ENCODE data around the gene IRF8.
"Not testable (repeated sequence)": the region's sequence is repeated elsewhere in the genome, so short reads cannot be mapped to it uniquely, and the experiment has no call there.

The IRF8 gene

GRCh38 chr16:85935974-85936760, 37.2 kb downstream of the IRF8 start:
- DNase-seq (ENCODE audit: low read depth), result peak; percentile 55

GRCh38 chr16:85936816-85937215, 37.9 kb downstream of the IRF8 start:
- DNase-seq (ENCODE audit: low read depth), result no peak

- DNase-seq (ENCODE audit: low read depth), result no peak
These were observed 41.3 kb downstream of the IRF8 start for GRCh38 chr16:85940214-85940613.

DNA sequence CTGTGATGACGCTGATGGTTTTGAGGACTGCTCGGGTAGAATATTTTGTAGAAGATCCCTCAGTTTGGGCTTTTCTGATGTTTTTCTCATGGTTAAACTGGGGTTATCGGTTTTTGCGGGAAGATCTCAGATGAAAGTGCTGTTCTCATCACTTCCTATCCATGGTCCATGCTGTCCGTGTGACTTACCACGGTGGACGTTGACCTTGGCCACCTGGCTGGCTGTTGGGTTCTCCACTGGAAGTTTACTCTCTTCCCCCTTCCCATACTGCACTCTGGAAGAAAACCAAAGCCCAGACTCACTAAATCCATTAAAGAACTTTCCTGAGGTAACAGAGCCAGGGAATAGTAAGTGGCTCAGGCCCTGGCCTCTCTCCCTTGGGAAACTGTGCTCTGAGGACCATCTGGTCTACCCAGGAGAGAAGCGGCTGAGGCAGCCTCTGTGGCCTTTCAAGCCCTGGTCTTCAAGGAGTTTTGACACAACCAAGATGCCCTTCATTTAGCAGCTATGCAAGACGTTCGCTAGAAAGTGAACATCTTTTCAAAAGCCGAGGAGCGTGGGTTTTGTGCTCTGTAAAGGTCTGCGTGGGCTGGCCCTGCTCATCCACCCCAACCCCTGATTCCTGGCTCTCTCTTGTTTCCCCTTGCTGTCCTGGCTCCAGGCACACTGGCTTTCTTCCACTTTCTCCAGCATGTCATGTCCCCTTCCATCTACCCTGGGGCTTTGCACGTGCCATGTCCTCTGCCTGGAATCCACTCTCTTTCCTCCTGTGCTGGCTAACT, 43.1 kb downstream of the IRF8 start:
- DNase-seq (ENCODE audit: low read depth), result no peak

DNA sequence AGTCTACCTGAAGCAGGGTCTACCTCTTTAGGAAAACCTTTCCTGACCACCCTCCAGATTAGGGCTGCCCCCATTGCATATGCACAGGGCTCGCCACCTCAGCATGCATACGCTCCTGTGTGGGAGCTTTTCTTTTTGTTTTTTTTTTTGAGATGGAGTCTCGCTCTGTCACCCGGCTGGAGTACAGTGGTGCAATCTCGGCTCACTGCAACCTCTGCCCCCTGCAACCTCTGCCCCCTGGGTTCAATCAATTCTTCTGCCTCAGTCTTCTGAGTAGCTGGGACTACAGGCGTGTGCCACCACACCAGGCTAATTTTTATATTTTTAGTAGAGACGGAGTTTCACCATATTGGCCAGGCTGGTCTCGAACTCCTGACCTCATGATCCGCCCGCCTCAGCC, 43.7 kb downstream of the IRF8 start:
- DNase-seq (ENCODE audit: low read depth), result not testable (repeated sequence)

DNA sequence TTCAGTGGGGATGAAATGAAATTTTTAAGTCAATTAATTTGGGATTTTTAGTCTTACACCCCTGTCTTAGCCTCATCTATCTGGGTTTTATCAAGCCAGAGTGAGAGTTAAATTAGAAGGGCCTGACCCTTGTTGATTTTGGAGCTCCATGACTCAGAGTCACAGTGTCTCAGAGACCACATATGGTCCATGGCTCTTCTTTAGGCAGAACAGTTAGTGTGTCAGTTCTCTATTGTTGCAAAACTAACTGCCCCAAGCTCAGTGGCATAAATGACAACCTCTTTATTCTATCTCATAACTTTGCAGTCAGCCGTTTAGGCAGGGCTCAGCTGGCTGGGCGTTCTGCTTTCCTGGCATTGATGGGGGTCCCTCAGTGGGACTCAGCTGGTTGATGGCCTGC, 44.7 kb downstream of the IRF8 start:
- DNase-seq (ENCODE audit: low read depth), result no peak

DNA sequence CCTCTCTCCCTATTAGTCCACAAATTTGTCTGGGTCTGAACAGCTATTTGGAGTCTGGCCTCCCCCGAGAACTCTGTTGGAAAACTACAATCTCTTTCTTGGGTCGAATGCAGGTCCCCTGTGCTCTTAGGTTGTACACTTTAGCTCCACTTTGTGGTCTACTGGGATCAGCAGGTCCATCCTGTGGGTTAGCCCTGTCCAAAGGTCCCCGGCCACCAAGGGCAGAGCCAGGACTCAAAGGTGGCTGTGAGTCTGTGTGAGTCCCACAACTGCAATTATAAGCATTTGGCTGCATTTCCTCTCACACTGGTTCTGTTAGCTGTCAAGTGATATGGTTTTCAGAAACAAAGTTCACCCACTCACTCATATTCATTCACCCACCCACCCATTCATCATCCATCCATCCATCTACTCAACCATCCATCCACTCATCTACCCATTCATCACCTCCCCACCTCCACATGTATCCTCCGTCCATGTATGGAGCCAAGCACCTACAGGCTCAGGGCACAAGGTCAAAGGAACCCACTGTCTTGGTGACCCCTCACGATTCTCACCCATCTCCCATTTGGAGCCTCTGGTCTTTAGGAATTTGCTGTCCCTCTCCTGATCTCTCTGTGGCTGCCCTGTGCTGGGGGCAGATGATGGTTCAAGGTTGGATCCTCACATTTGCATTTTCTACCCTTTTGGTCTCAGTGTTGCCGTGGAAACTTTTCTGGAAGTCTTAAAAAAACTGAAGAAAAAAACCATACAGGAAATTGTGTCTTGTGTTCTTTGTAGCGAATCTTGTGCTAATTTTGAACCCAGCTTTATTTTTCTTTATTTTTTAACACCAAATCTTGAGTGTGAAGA, 45.8 kb downstream of the IRF8 start:
- DNase-seq (ENCODE audit: low read depth), result no peak

DNA sequence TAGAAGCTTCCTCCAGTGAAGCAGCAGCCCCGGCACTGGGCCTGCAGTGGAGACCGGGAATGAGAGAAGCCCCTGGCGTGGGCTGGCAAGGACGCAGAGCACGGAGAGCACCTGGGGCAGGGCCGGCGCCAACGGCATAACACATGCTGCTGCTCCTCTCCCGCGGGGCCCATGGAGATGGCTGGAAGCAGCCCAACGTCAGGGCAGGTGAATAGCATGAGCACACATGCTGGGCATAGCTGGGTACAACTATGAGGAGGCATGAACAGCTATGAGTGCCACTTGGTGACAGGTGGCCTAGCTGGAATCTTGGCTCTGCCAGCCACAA, 46.4 kb downstream of the IRF8 start:
- no peak for DNase-seq (ENCODE audit: low read depth)

DNA sequence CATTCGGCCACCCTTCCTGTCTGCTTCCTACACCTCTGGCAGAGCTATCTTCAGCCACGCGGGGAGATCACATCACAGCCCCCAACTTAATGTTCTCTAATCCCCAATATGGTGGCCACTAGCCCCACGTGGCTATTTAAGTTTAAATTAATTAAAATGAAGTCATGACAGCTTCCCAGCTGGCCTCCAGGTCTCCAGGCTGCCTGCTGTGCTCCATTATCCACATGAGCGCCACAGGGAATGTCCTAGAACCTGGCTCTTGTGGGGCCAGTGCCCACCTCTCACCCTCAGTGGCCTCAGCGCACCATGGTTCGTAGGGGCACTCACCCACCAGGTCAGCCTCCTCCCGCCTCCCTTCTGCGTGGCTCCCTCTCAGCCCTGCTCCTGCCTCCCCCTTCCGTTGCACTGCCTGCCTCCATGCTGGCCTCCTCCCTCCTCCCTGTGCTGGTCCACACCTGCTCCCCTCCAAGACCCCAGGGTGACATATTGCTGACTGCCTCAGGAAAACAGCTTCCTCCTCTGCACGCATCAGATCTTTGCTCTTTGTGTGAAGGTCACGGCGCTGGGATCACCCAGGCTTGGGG, 47.7 kb downstream of the IRF8 start:
- DNase-seq (ENCODE audit: low read depth), result no peak

DNA sequence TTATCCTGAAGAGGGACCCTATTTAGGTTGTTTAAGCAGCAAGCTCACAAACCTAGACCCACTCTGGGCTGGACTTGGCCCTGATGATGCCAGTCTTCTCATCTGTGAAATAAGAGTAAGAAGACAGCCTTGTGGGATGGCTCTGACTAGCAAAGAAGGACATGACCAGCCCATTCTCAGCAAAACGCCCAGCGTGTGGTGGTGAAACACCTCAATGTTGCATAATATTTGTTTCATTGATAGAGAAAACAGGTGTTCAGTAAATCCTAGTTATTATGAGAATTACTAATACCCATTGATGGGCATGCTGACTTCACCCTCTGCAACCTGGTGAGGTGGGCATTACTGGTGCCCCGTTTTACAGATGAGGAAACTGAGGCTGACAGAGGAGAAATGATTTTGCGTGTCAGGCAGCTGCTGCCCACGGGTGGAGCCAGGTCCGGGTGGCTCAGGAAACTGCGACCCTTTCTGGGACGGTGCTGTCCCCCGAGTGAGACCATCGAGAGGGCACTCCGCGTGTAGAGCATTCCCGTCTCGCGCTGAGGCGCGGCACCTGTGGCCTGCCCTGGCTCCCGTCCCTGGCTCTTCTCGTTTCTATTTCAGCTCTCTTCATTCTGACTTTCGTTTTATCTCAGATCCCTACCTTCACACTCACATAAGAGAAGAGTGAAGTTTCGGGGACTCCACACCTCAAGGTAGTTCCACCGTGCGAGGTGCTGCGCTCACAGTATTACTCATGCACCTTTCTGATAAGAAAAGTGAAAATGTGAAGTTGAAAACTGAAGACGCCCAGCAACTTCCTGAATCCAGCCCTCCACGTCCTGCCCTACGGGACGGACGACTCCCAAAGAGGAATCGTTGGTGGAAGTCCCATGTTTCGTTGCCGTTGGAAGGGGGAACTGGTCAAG, 48.5 kb downstream of the IRF8 start:
- no peak for DNase-seq (ENCODE audit: low read depth)

GRCh38 chr16:85948138-85948509, 49.2 kb downstream of the IRF8 start:
- DNase-seq (ENCODE audit: low read depth), result no peak

DNA sequence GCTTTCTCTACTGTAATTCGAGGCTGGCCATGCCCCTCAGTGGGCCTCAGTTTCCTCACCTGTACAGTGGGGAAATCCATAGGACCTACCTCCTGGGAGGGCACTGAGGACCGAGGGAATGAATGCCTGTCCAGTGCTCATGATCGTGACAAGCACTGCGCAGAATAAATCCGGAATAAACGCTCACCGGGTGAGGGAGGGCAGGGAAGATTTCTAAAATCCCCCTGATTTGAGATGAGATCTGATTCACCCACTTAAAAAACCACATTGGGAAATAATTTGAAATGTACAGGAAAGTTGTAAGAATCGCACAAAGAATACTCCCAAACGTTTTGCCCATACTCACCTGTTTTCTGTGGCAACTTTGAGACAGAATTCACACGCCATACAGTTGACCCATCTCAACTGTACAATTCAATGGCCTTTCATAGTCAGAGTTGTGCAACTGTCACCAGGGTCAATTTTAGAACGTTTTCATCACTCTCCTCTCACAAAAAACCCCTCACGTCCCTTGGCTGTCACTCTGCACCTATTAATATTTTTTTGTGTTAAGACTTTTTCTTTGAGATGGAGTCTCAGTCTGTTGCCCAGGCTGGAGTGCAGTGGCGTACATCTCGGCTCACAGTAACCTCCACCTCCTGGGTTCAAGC, 49.8 kb downstream of the IRF8 start:
- no peak for DNase-seq (ENCODE audit: low read depth)

GRCh38 chr16:85950136-85950918, 51.4 kb downstream of the IRF8 start:
- DNase-seq (ENCODE audit: low read depth), result no peak

DNA sequence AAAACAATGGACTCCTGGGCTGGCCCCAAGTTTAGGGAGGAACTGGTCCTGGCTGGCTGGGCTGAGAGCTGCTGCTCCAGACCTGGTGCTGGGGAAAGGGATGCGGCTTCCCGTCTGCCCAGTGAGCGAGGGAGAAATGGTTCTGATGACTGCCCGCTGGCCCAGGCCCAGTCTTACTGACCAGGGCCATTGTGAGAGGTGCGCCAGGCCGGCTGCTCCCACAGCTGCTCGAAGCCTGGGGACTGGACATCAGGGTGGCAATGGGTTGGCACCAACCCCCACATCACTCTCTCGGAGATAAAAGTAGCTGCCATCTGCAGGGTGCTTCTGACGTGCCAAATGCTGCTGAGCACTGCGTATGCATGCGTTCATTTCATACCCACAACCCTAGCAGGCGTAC, 53.2 kb downstream of the IRF8 start:
- DNase-seq (ENCODE audit: low read depth), result no peak

GRCh38 chr16:85952811-85953210, 53.8 kb downstream of the IRF8 start:
- no peak for DNase-seq (ENCODE audit: low read depth)

GRCh38 chr16:85954927-85955519, 56.1 kb downstream of the IRF8 start:
- no peak for DNase-seq (ENCODE audit: low read depth)

GRCh38 chr16:85955566-85955965, 56.6 kb downstream of the IRF8 start:
- no peak for DNase-seq (ENCODE audit: low read depth)

- no peak for DNase-seq (ENCODE audit: low read depth)
These were observed 57.5 kb downstream of the IRF8 start for GRCh38 chr16:85956426-85956825.

- no peak for DNase-seq (ENCODE audit: low read depth)
These were observed 59.8 kb downstream of the IRF8 start for GRCh38 chr16:85958731-85959130.

GRCh38 chr16:85959686-85960085, 60.7 kb downstream of the IRF8 start:
- DNase-seq (ENCODE audit: low read depth), result no peak

Data from stimulated activated CD8-positive, alpha-beta memory T cell treated with anti-CD3 and anti-CD28 coated beads, Interleukin-7, amount 100 ng/mL, for 24 hours (primary cell).